SK-N-SH treated with all-trans-retinoic acid at 6 μM for 48 hours (cell line): Measurements from ENCODE around the gene CTNNBL1.

ENCODE experiments used
- ATAC-seq: fragments of 200-7000 bp; cut with Tn5 transposase; 3 replicates; pipeline ENCODE4 v1.9.1; 2020; ENCODE audit warnings: mild to moderate bottlenecking, moderate library complexity
- BACH2 ChIP-seq: fragments of 250-450 bp; sonication (Bioruptor Pico); IDR thresholded peaks from 2 replicates; pipeline ENCODE4 v1.9.0; 2021; ENCODE audit warnings: mild to moderate bottlenecking, borderline replicate concordance
- CREB5 ChIP-seq: fragments of 250-450 bp; sonication (Bioruptor Pico); IDR thresholded peaks from 2 replicates; pipeline ENCODE4 v1.5.1; 2020; ENCODE audit warnings: low read depth, mild to moderate bottlenecking, moderate library complexity
- CSDC2 ChIP-seq: fragments of 250-450 bp; sonication (Bioruptor Pico); IDR thresholded peaks from 2 replicates; pipeline ENCODE4 v1.5.0; 2020; ENCODE audit warnings: mild to moderate bottlenecking, moderate library complexity
- CSRNP3 ChIP-seq: fragments of 250-450 bp; sonication (Bioruptor Pico); IDR thresholded peaks from 2 replicates; pipeline ENCODE4 v1.5.1; 2021; ENCODE audit warnings: mild to moderate bottlenecking, moderate library complexity
- ESRRG ChIP-seq: fragments of 250-450 bp; sonication (Bioruptor Pico); IDR thresholded peaks from 2 replicates; pipeline ENCODE4 v1.6.1; 2021; ENCODE audit warnings: mild to moderate bottlenecking
- GLIS3 ChIP-seq: fragments of 250-450 bp; sonication (Bioruptor Pico); IDR thresholded peaks from 2 replicates; pipeline ENCODE4 v1.5.0; 2020; ENCODE audit warnings: mild to moderate bottlenecking, moderate library complexity
- ISL1 ChIP-seq: fragments of 250-450 bp; sonication (Bioruptor Pico); IDR thresholded peaks from 2 replicates; pipeline ENCODE4 v2.1.2; 2022; ENCODE audit warnings: mild to moderate bottlenecking, moderate library complexity
- OSR1 ChIP-seq: fragments of 250-450 bp; sonication (Bioruptor Pico); IDR thresholded peaks from 2 replicates; pipeline ENCODE4 v1.8.0; 2022; ENCODE audit warnings: moderate library complexity, mild to moderate bottlenecking, inconsistent platforms
- PPARA ChIP-seq: fragments of 250-450 bp; sonication (Bioruptor Pico); IDR thresholded peaks from 2 replicates; pipeline ENCODE4 v1.5.0; 2020; ENCODE audit warnings: mild to moderate bottlenecking, borderline replicate concordance
- RARB ChIP-seq: fragments of 250-450 bp; sonication (Bioruptor Pico); IDR thresholded peaks from 2 replicates; pipeline ENCODE4 v1.8.0; 2021; ENCODE audit warnings: mild to moderate bottlenecking, moderate library complexity
- SNAI2 ChIP-seq: fragments of 250-450 bp; sonication (Bioruptor Pico); IDR thresholded peaks from 2 replicates; pipeline ENCODE4 v1.5.0; 2020; ENCODE audit warnings: mild to moderate bottlenecking, moderate library complexity
- TCF4 ChIP-seq: fragments of 250-450 bp; sonication (Bioruptor Pico); IDR thresholded peaks from 2 replicates; pipeline ENCODE4 v1.8.0; 2021; ENCODE audit warnings: mild to moderate bottlenecking, moderate library complexity, borderline replicate concordance
- TSHZ2 ChIP-seq: fragments of 250-450 bp; sonication (Bioruptor Pico); IDR thresholded peaks from 2 replicates; pipeline ENCODE4 v1.5.0; 2020; ENCODE audit warnings: mild to moderate bottlenecking, moderate library complexity
- ZC3H10 ChIP-seq: fragments of 250-450 bp; sonication (Bioruptor Pico); IDR thresholded peaks from 2 replicates; pipeline ENCODE4 v1.5.1; 2021; ENCODE audit warnings: mild to moderate bottlenecking, moderate library complexity
- ZFP30 ChIP-seq: fragments of 450-650 bp; formaldehyde crosslinking; IDR thresholded peaks from 2 replicates; pipeline ENCODE4 v1.5.0; 2022; ENCODE audit warnings: mild to moderate bottlenecking, moderate library complexity
- ZNF565 ChIP-seq: fragments of 450-650 bp; formaldehyde crosslinking; conservative IDR thresholded peaks from 2 replicates; pipeline ENCODE4 v1.5.0; 2020; ENCODE audit warnings: low read depth, mild to moderate bottlenecking, moderate library complexity
- ZNF70 ChIP-seq: fragments of 450-650 bp; formaldehyde crosslinking; IDR thresholded peaks from 2 replicates; pipeline ENCODE4 v1.5.0; 2020; ENCODE audit warnings: mild to moderate bottlenecking, moderate library complexity
- ZNF8 ChIP-seq: fragments of 450-650 bp; formaldehyde crosslinking; IDR thresholded peaks from 2 replicates; pipeline ENCODE4 v1.5.0; 2020; ENCODE audit warnings: mild to moderate bottlenecking, moderate library complexity

Gene CTNNBL1

GRCh38 chr20:37890108-37890507, 196.3 kb downstream of the CTNNBL1 start (continued):
- TF ChIP-seq TSHZ2 (CRISPR knock-in tag) (no peak), PPARA (CRISPR knock-in tag) (no peak), RARB (no peak), ZC3H10 (CRISPR knock-in tag) (no peak), ZNF8 (CRISPR knock-in tag) (no peak), TCF4 (no peak), ZNF70 (CRISPR knock-in tag) (no peak), ZFP30 (no peak), CSDC2 (no peak), CSRNP3 (CRISPR knock-in tag) (no peak)

- no peak for TF ChIP-seq ZC3H10 (CRISPR knock-in tag)
- TF ChIP-seq GLIS3 (CRISPR knock-in tag): no peak
- no peak for TF ChIP-seq CSDC2
- no peak for TF ChIP-seq SNAI2
- TF ChIP-seq CREB5 (CRISPR knock-in tag): no peak
- no peak for ATAC-seq
Observed at GRCh38 chr20:37890643-37891042, 196.8 kb downstream of the CTNNBL1 start.

- ATAC-seq: no peak
- no peak for TF ChIP-seq ZFP30
- no peak for TF ChIP-seq RARB
- TF ChIP-seq GLIS3 (CRISPR knock-in tag): no peak
Observed at GRCh38 chr20:37892001-37892400, 198.2 kb downstream of the CTNNBL1 start.

- TF ChIP-seq ZNF70 (CRISPR knock-in tag) (no peak), ZNF565 (CRISPR knock-in tag) (no peak), BACH2 (CRISPR knock-in tag) (no peak), TSHZ2 (CRISPR knock-in tag) (no peak), ISL1 (CRISPR knock-in tag) (no peak), OSR1 (CRISPR knock-in tag) (no peak), RARB (no peak), CSRNP3 (CRISPR knock-in tag) (no peak), CREB5 (CRISPR knock-in tag) (no peak), ESRRG (CRISPR knock-in tag) (no peak)
- no peak for ATAC-seq
Observed at GRCh38 chr20:37893566-37894241, 199.9 kb downstream of the CTNNBL1 start.
